ENCODE measurements around the gene TTC3. TPM values are rescaled to one million over a fixed set of nuclear protein-coding genes. Genes with fewer than 3 reads are reported as not detected.

The TTC3 gene
- total RNA-seq, 6 experiments from 2014 or later: 46.7 to 68.7 (median 54.2) TPM

DNA sequence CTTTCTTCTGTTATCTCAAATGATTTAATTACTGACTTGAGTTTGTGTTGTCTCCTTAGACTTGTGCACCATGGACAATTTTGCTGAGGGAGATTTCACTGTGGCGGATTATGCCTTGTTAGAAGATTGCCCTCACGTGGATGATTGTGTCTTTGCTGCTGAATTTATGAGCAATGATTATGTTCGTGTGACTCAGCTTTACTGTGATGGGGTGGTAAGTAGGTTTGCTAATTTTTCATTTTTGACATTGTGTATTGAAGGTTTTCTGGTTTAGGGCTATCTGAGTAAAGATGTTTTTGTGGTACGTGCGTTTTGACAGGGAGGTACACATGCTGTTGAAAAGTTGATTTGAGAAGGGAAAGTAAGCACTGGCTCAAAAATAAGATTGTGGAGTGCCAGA is 14.1 kb downstream of the TTC3 start:
- DNase-seq: no peak
- TF ChIP-seq, protein P1, sequence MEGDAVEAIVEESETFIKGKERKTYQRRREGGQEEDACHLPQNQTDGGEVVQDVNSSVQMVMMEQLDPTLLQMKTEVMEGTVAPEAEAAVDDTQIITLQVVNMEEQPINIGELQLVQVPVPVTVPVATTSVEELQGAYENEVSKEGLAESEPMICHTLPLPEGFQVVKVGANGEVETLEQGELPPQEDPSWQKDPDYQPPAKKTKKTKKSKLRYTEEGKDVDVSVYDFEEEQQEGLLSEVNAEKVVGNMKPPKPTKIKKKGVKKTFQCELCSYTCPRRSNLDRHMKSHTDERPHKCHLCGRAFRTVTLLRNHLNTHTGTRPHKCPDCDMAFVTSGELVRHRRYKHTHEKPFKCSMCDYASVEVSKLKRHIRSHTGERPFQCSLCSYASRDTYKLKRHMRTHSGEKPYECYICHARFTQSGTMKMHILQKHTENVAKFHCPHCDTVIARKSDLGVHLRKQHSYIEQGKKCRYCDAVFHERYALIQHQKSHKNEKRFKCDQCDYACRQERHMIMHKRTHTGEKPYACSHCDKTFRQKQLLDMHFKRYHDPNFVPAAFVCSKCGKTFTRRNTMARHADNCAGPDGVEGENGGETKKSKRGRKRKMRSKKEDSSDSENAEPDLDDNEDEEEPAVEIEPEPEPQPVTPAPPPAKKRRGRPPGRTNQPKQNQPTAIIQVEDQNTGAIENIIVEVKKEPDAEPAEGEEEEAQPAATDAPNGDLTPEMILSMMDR (IDR thresholded peaks at IDR 0.05): peak in 2 of 4 donors; percentile 9 to 10
- no peak for TF ChIP-seq POLR2A (IDR thresholded peaks at IDR 0.05)

DNA sequence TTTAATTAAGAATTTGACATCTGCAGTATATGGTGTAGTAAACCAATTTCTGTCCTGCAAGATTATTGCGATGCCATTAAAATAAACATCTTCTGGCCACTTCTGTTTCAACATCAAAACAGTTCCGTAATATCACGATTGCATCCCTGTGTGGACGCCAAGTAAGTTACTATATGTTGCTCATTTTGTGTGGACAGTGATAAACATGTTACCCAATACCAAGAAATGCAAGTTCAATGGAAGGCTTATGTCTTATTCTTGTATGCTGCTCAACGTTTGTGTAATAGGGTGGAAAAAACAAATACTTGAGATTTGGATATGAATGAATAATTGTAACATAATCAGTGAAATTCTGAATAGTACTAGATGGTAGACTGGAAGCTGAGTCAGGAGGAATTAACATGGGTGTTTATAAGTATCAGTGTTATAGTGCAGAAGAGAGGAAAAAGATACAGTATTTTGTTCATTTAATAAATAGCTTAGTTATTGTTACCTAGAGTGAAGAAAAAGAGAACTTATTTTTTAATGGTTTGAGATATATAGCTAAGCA is 15.2 kb downstream of the TTC3 start:
- Histone ChIP-seq H3K9me3 (no peaks in the 10 kb centered on the region), H3K36me3 (no peaks in the 10 kb centered on the region), H3K27ac (no peak overlapping the region), H3K4me1 (peaks cover 0 to 9% (median 3%) of the 10 kb centered on the region in 4 donors), H3K27me3 (no peaks in the 10 kb centered on the region), H3K4me3 (no peak overlapping the region)
- TF ChIP-seq, protein P1 (IDR thresholded peaks at IDR 0.05): no peak
- no peak for TF ChIP-seq POLR2A (IDR thresholded peaks at IDR 0.05)
- intact Hi-C loops (cut with DNase I): no loop called here
- DNase-seq: no peak
- WGBS (ENCODE audit: insufficient coverage, low coverage, low lambda C conversion rate, missing lambda C conversion rate): 53% methylated on average over 5 of the region's 5 CpGs
- no peak for ATAC-seq

More for the DNA sequence above, 14.1 kb downstream of the TTC3 start:
- Histone ChIP-seq H3K9me3 (no peaks in the 10 kb centered on the region), H3K4me1 (peaks cover 0 to 18% (median 6%) of the 10 kb centered on the region in 4 donors), H3K27me3 (no peaks in the 10 kb centered on the region), H3K36me3 (no peaks in the 10 kb centered on the region), H3K4me3 (no peak overlapping the region), H3K27ac (no peak overlapping the region)
- intact Hi-C loops (cut with DNase I): no loop called here
- ATAC-seq: peak in 2 of 4 donors; percentile 50 to 52
- 55% methylated on average over 5 of the region's 5 CpGs for WGBS (ENCODE audit: insufficient coverage, low coverage, low lambda C conversion rate, missing lambda C conversion rate)

DNA sequence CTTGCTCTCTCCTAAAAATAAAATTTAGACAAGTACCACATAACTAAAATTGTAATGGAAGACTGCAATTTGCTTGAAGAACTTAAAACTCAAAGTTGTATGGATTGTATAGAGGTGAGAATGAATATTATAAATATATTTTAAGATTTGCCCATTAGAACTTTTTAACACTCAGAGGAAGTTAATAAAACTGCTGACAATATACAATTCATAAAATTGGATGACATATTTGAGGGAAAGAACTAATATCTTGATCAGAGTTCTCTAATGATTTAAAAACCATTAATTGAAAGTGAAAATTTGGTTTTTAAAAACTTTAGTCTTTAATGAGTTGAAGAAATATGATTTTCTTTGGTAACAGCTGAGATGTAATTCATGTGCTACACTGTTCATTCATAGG is 20.9 kb downstream of the TTC3 start:
- Histone ChIP-seq H3K4me3 (no peak overlapping the region), H3K4me1 (no peaks in the 10 kb centered on the region), H3K27ac (no peak overlapping the region), H3K9me3 (no peaks in the 10 kb centered on the region), H3K27me3 (no peaks in the 10 kb centered on the region), H3K36me3 (peaks cover 0 to 26% (median 13%) of the 10 kb centered on the region in 4 donors)
- DNase-seq (no peak), ATAC-seq (no peak)
- intact Hi-C loops (cut with DNase I): no loop called here
- TF ChIP-seq, protein P1 (IDR thresholded peaks at IDR 0.05): no peak
- no peak for TF ChIP-seq POLR2A (IDR thresholded peaks at IDR 0.05)

DNA sequence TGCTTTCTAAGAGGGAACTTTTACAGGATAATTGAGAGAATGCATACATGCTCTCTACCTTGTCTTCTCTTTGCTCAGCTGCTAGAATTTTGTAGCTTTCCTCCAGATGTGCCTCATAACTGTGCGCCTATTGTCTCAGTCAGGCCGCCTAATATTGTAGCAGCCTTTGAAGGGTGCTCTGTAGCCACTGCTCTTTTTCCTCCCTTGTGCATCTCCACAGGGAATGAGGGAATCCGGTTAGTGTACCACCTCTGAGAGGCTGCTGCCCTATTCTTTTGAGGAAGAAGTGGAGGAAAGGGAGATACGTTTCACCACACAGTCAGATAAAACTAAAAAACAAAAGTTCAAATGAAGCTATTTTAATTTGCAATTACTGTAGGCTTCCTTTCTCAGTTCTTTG is 22.8 kb downstream of the TTC3 start:
- no peak for DNase-seq
- 98% methylated on average over 4 of the region's 4 CpGs for whole genome bisulfite sequencing (ENCODE audit: insufficient coverage, low coverage, low lambda C conversion rate, missing lambda C conversion rate)
- no peaks in the 10 kb centered on the region for H3K27me3 ChIP-seq
- no peak for ATAC-seq
- H3K9me3 ChIP-seq: no peaks in the 10 kb centered on the region
- no peak overlapping the region for H3K27ac ChIP-seq
- peaks cover 0 to 29% (median 13%) of the 10 kb centered on the region in 4 donors for H3K36me3 ChIP-seq
- no peaks in the 10 kb centered on the region for H3K4me1 ChIP-seq
- intact Hi-C loops (cut with DNase I): no loop called here
- TF ChIP-seq, protein P1 (IDR thresholded peaks at IDR 0.05): no peak
- TF ChIP-seq POLR2A (IDR thresholded peaks at IDR 0.05): no peak
- no peak overlapping the region for H3K4me3 ChIP-seq

DNA sequence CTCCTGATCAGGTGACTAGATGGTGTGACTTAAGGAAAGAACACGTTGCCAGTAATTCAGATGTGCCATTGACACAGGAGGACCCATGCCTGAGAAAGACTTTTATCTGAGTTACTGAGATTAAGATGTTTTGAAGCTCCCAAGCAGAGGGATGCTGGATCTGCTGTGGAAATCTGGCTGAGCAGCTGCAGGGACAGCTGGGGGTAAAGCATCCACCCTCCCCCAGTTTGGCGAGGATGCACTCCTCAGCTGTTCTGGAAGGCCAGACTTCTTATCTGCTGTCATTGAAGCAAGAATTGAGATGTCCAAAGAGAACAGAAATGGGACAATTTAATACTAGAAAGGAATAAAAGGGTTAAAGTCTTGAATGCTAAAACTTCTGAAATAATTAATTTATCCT is 25.7 kb downstream of the TTC3 start:
- Histone ChIP-seq H3K27ac (no peak overlapping the region), H3K4me1 (no peaks in the 10 kb centered on the region), H3K36me3 (peaks cover 0 to 29% (median 13%) of the 10 kb centered on the region in 4 donors), H3K4me3 (no peak overlapping the region), H3K27me3 (no peaks in the 10 kb centered on the region), H3K9me3 (no peaks in the 10 kb centered on the region)
- DNase-seq (no peak), ATAC-seq (no peak)
- TF ChIP-seq, protein P1 (IDR thresholded peaks at IDR 0.05): no peak
- TF ChIP-seq POLR2A (IDR thresholded peaks at IDR 0.05): no peak
- 78% methylated on average over 2 of the region's 2 CpGs for WGBS (ENCODE audit: insufficient coverage, low coverage, low lambda C conversion rate, missing lambda C conversion rate)
- intact Hi-C loops (cut with DNase I): no loop called here

Data from right lobe of liver (tissue), 6 donors.